A549 (cell line): ENCODE data around the gene MAP3K9. TPM values are rescaled to one million over a fixed set of nuclear protein-coding genes. Genes with fewer than 3 reads are reported as not detected.
A peak's percentile ranks its signal among the peaks of the same experiment; 100 is the strongest.

Experiments used
- ATAC-seq, 2 experiments: fragments of 200-7000 bp in 1 of 2; fragments of >200 bp in 1 of 2; cut with Nextera tagmentation in 1 of 2; cut with Tn5 transposase in 1 of 2; 3 replicates each; pipeline versions ENCODE4 v1.8.0 to v1.9.1; 2018 to 2020; ENCODE audit warnings: mild to moderate bottlenecking in 1 of 2, moderate library complexity in 1 of 2
- CTCF ChIA-PET: fragments of 300-600 bp; sonication (Branson Sonifier 250); formaldehyde crosslinking; extraction: SDS; loops from one replicate; lab custom pipeline; 2021; ENCODE audit warnings: antibody characterized with exemption, inconsistent platforms; lab: Yijun Ruan, JAX
- POLR2A ChIA-PET: fragments of 350-600 bp; formaldehyde crosslinking; extraction: SDS; loops from one replicate; lab custom pipeline; 2021; ENCODE audit warnings: antibody characterized with exemption, inconsistent platforms; lab: Yijun Ruan, JAX
- DNase-seq, 2 experiments: peaks; one replicate each; pipeline versions ENCODE4 v3.0.0 to v3.0.0-alpha.2; 2011 to 2016; ENCODE audit warnings: low read depth in 1 of 2, low spot score in 1 of 2
- FAIRE-seq: peaks from 2 replicates; lab custom pipeline; 2011; peaks lifted over from hg19 to GRCh38; lab: Jason Lieb, UNC
- H3K27ac ChIP-seq, 2 experiments: fragments of >200 bp; sonication (Bioruptor Twin); formaldehyde crosslinking; 3 replicates each; pipeline ENCODE4 v1.5.1; 2016 to 2017
- H3K4me1 ChIP-seq: fragments of >200 bp; sonication (Bioruptor Twin); formaldehyde crosslinking; 3 replicates; pipeline ENCODE4 v1.6.1; 2016
- H3K4me2 ChIP-seq: fragments of >200 bp; sonication (Bioruptor Twin); formaldehyde crosslinking; 3 replicates; pipeline ENCODE4 v1.6.1; 2016
- H3K4me3 ChIP-seq: fragments of >200 bp; sonication (Bioruptor Twin); formaldehyde crosslinking; 3 replicates; pipeline ENCODE4 v1.5.1; 2016
- H3K9me3 ChIP-seq: fragments of >200 bp; sonication (Bioruptor Twin); formaldehyde crosslinking; 3 replicates; pipeline ENCODE4 v1.6.1; 2016
- BHLHE40 ChIP-seq: IDR thresholded peaks from 2 replicates; pipeline ENCODE4 v1.6.1; 2012; ENCODE audit warnings: low read depth, low read length, inconsistent platforms
- CBX2 ChIP-seq: fragments of 200-600 bp; sonication (generic); IDR thresholded peaks from 2 replicates; pipeline ENCODE4 v1.6.1; 2016; ENCODE audit warnings: low read depth, mild to moderate bottlenecking, borderline replicate concordance
- CHD2 ChIP-seq: fragments of 150-350 bp; IDR thresholded peaks from 2 replicates; pipeline ENCODE4 v1.6.1; 2014; ENCODE audit warnings: low read length; ENCODE audit not compliant: partially characterized antibody
- CHD4 ChIP-seq: fragments of 200-600 bp; sonication (generic); IDR thresholded peaks from 2 replicates; pipeline ENCODE4 v1.6.1; 2016; ENCODE audit warnings: antibody characterized with exemption, mild to moderate bottlenecking, borderline replicate concordance
- EHF ChIP-seq: fragments of 250-450 bp; sonication (Bioruptor Pico); IDR thresholded peaks from 2 replicates; pipeline ENCODE4 v1.5.0; 2020; ENCODE audit warnings: mild to moderate bottlenecking
- EHMT2 ChIP-seq: fragments of 200-600 bp; sonication (generic); IDR thresholded peaks from 2 replicates; pipeline ENCODE4 v1.6.1; 2016; ENCODE audit warnings: antibody characterized with exemption, low read depth, mild to moderate bottlenecking, moderate library complexity
- ESRRA ChIP-seq: fragments of 150-350 bp; IDR thresholded peaks from 2 replicates; pipeline ENCODE4 v1.6.1; 2014; ENCODE audit warnings: mild to moderate bottlenecking, low read length, borderline replicate concordance
- FOSL2 ChIP-seq, 2 experiments: fragments of 450-650 bp in 1 of 2; fragments of >200 bp in 1 of 2; sonication (Bioruptor Twin) in 1 of 2; formaldehyde crosslinking; IDR thresholded peaks; 2 replicates each; pipeline versions ENCODE4 v1.5.0 to v1.6.1; 2016 to 2020; ENCODE audit warnings: mild to moderate bottlenecking in 1 of 2, moderate library complexity in 1 of 2
- HDAC2 ChIP-seq: fragments of 200-600 bp; sonication (generic); IDR thresholded peaks from 2 replicates; pipeline ENCODE4 v1.6.1; 2016
- HEYL ChIP-seq: fragments of 250-450 bp; sonication (Bioruptor Pico); IDR thresholded peaks from 2 replicates; pipeline ENCODE4 v1.8.0; 2021; ENCODE audit warnings: mild to moderate bottlenecking, moderate library complexity
- HOXB13 ChIP-seq: fragments of 250-450 bp; sonication (Bioruptor Pico); IDR thresholded peaks from 2 replicates; pipeline ENCODE4 v1.5.0; 2020; ENCODE audit warnings: low read depth, mild to moderate bottlenecking, moderate library complexity
- HOXB5 ChIP-seq: fragments of 250-450 bp; sonication (Bioruptor Pico); IDR thresholded peaks from 2 replicates; pipeline ENCODE4 v1.5.0; 2020; ENCODE audit warnings: mild to moderate bottlenecking, moderate library complexity
- JUN ChIP-seq, 2 experiments: fragments of >200 bp; sonication (Bioruptor Twin); formaldehyde crosslinking; IDR thresholded peaks; 2 replicates in 1 of 2; 3 replicates in 1 of 2; pipeline ENCODE4 v1.6.1; 2016 to 2017
- KDM1A ChIP-seq: fragments of 200-600 bp; sonication (generic); IDR thresholded peaks from 2 replicates; pipeline ENCODE4 v1.6.1; 2016; ENCODE audit warnings: low read depth, mild to moderate bottlenecking
- KDM5A ChIP-seq: fragments of 200-600 bp; sonication (generic); IDR thresholded peaks from 2 replicates; pipeline ENCODE4 v1.6.1; 2016; ENCODE audit warnings: antibody characterized with exemption, mild to moderate bottlenecking
- NFE2L2 ChIP-seq: fragments of 150-350 bp; conservative IDR thresholded peaks from 2 replicates; pipeline ENCODE4 v1.6.1; 2014; ENCODE audit warnings: low read length
- PHF8 ChIP-seq: fragments of 200-600 bp; sonication (generic); IDR thresholded peaks from 2 replicates; pipeline ENCODE4 v1.6.1; 2016; ENCODE audit warnings: low read depth, mild to moderate bottlenecking, antibody characterized with exemption, moderate library complexity, borderline replicate concordance
- POLR2A ChIP-seq: IDR thresholded peaks from 2 replicates; pipeline ENCODE4 v1.6.1; 2012; ENCODE audit warnings: mild to moderate bottlenecking, low read length
- RAD21 ChIP-seq, 2 experiments: fragments of >200 bp in 1 of 2; sonication (Bioruptor Twin) in 1 of 2; formaldehyde crosslinking in 1 of 2; IDR thresholded peaks in 1 of 2; conservative IDR thresholded peaks in 1 of 2; 2 replicates in 1 of 2; 3 replicates in 1 of 2; pipeline ENCODE4 v1.6.1; 2012 to 2018; ENCODE audit warnings: inconsistent platforms in 1 of 2
- RARB ChIP-seq: fragments of 250-450 bp; sonication (Bioruptor Pico); IDR thresholded peaks from 2 replicates; pipeline ENCODE4 v1.8.0; 2021; ENCODE audit warnings: mild to moderate bottlenecking, moderate library complexity
- RCOR1 ChIP-seq: fragments of 150-350 bp; IDR thresholded peaks from 2 replicates; pipeline ENCODE4 v1.6.1; 2014; ENCODE audit warnings: antibody characterized with exemption, low read length, low read depth
- SMC3 ChIP-seq: fragments of >200 bp; sonication (Bioruptor Twin); formaldehyde crosslinking; IDR thresholded peaks from 3 replicates; pipeline ENCODE4 v1.6.1; 2018; ENCODE audit warnings: inconsistent platforms
- TP53 ChIP-seq: fragments of 250-450 bp; sonication (Bioruptor Pico); IDR thresholded peaks from 2 replicates; pipeline ENCODE4 v1.5.0; 2021; ENCODE audit warnings: mild to moderate bottlenecking, moderate library complexity
- ZC3H11A ChIP-seq: fragments of 450-650 bp; IDR thresholded peaks from 2 replicates; pipeline ENCODE4 v1.6.1; 2014; ENCODE audit warnings: antibody characterized with exemption, mild to moderate bottlenecking
- ZNF302 ChIP-seq: fragments of 250-450 bp; sonication (Bioruptor Pico); IDR thresholded peaks from 2 replicates; pipeline ENCODE4 v1.9.0; 2021; ENCODE audit warnings: inconsistent platforms, mild to moderate bottlenecking, moderate library complexity
- ZSCAN20 ChIP-seq: fragments of 250-450 bp; sonication (Bioruptor Pico); IDR thresholded peaks from 2 replicates; pipeline ENCODE4 v1.8.0; 2022; ENCODE audit warnings: mild to moderate bottlenecking, moderate library complexity
- WGBS: methylation state at CpG from one replicate; pipeline ENCODE4 v1.1.6; 2017; ENCODE audit errors: missing lambda C conversion rate; 5-methylcytosine and 5-hydroxymethylcytosine counted together
- polyA plus RNA-seq, 4 experiments: library from polyadenylated mRNA; depleted of rRNA in 3 of 4; stranded (reverse); fragments of >200 nt; fragmentation: RNase III in 1 of 4; extraction: RNeasy Plus Mini Kit Qiagen cat#74134 plus additional on column Dnase treatment in 1 of 4; gene quantifications; 2 replicates in 3 of 4; 3 replicates in 1 of 4; pipeline ENCODE4 v1.2.3, GENCODE V29; 2011 to 2017
- TF ChIP-seq, protein P1 (sequence below): fragments of >200 bp; sonication (Bioruptor Twin); formaldehyde crosslinking; IDR thresholded peaks from 3 replicates; pipeline ENCODE4 v1.5.1; 2016
- TF ChIP-seq, protein P2 (sequence below): IDR thresholded peaks from 2 replicates; pipeline ENCODE4 v1.6.1; 2012
- TF ChIP-seq, protein P3 (sequence below): fragments of 150-350 bp; IDR thresholded peaks from 2 replicates; pipeline ENCODE4 v1.6.1; 2014; ENCODE audit warnings: low read depth, mild to moderate bottlenecking, low read length
- TF ChIP-seq, protein P4 (sequence below): fragments of >200 bp; sonication (Bioruptor Twin); formaldehyde crosslinking; IDR thresholded peaks from 2 replicates; pipeline ENCODE4 v1.6.1; 2016

Gene MAP3K9
- polyA plus RNA-seq, 2 of the 4 experiments (the other 2 are of a cell fraction): 5.3 to 8.5 TPM

DNA sequence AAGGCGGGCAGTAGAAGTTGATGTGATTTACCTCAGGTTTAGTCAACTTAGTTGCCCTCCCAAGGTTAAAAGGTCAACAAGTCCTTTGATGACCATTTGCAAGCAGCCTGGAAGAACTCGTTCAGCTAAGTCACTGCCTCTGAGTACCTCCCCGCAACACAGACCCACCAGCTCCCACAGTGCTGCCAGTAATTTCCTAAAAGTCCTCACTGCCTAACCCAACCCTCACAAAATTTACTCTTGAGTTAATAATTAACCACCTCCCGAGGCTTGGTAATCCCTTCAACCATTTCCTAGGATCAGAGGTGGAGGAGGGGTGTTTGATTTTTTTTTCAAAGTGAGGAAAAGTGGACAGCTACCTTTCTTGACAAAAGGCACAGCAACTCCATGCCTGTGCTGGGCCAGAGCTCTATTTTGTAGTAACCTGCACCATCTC lies 55.8 kb downstream of the MAP3K9 start (continued):
- TF ChIP-seq, protein P1, sequence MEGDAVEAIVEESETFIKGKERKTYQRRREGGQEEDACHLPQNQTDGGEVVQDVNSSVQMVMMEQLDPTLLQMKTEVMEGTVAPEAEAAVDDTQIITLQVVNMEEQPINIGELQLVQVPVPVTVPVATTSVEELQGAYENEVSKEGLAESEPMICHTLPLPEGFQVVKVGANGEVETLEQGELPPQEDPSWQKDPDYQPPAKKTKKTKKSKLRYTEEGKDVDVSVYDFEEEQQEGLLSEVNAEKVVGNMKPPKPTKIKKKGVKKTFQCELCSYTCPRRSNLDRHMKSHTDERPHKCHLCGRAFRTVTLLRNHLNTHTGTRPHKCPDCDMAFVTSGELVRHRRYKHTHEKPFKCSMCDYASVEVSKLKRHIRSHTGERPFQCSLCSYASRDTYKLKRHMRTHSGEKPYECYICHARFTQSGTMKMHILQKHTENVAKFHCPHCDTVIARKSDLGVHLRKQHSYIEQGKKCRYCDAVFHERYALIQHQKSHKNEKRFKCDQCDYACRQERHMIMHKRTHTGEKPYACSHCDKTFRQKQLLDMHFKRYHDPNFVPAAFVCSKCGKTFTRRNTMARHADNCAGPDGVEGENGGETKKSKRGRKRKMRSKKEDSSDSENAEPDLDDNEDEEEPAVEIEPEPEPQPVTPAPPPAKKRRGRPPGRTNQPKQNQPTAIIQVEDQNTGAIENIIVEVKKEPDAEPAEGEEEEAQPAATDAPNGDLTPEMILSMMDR: no peak
- TF ChIP-seq ESRRA (0 out of 2 replicates have a peak, but pooled peaks have one; percentile 37), JUN (IDR thresholded peaks at IDR 0.05) (peak; percentile 46 to 68; a peak in 2 of 5 replicates), TP53 (CRISPR knock-in tag) (no peak), CHD4 (no peak), ZC3H11A (no peak), POLR2A (no peak)
- TF ChIP-seq, all 56 proteins: peak for 8

DNA sequence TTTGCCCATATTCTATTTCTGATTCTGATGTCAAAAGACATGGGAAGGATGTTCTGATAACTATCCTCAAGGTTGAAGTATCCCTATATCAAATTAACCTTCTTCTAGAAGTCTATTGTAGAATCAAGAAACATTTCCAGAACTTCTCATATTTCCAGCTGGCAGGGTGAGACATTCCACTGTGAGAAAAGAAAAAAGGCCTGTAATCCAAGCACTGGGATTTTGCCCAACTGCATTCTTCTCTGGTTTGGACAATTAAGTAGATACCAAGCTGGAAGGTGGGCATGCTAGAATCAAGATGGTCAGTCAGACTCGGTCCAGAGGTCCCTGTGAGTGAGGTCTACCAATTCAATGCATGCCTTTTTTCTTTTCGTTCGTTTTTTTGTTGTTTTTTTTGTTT lies 60.9 kb downstream of the MAP3K9 start:
- DNase-seq (no peak), FAIRE-seq (no peak), ATAC-seq (no peak)
- CTCF ChIA-PET: interaction anchor here (0.6 kb wide), 1 partner anchor 126 kb away, joined by 4 read pairs; no protein-coding TSS in a partner anchor
- Histone ChIP-seq H3K9me3 (no peaks in the 10 kb centered on the region), H3K4me1 (peaks cover 14% of the 10 kb centered on the region), H3K27ac (no peak overlapping the region), H3K4me2 (no peak overlapping the region), H3K4me3 (no peak overlapping the region)
- WGBS: 78% methylated on average over 3 of the region's 3 CpGs
- POLR2A ChIA-PET: no interaction called here
- TF ChIP-seq CHD4 (no peak), HOXB5 (CRISPR knock-in tag) (no peak), ZSCAN20 (CRISPR knock-in tag) (no peak), CBX2 (no peak), BHLHE40 (no peak), POLR2A (no peak), FOSL2 (IDR thresholded peaks at IDR 0.05) (no peak), FOSL2 (CRISPR knock-in tag; IDR thresholded peaks at IDR 0.05) (no peak), HDAC2 (no peak), ZNF302 (no peak), NFE2L2 (no peak), ESRRA (no peak), KDM1A (no peak), CHD2 (no peak), TP53 (CRISPR knock-in tag) (no peak), HEYL (CRISPR knock-in tag) (no peak), ZC3H11A (no peak)

DNA sequence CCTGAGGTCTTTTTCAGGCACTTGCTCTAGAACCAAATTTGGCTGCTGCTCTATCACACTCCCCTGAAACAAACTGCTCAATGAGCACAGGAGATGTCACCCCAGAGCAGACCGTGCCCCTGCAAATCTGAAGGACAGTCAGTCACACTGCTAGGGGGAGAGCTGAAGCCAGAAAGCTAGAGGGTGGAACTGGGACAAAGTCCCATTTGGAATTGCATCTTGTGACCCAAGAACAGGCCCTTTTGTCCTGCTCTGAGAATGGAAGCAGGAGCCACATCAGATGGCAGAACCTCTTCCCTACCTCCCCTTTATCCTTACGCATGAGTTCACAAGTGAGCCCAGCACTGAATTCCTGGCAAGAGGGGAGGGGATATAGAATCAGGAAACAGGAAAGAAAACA lies 64.7 kb downstream of the MAP3K9 start:
- H3K9me3 ChIP-seq: no peaks in the 10 kb centered on the region
- no peak overlapping the region for H3K4me2 ChIP-seq
- no peak for FAIRE-seq
- peak overlapping the region in 1 of 2 experiments; percentile 39; a peak in 1 of 6 replicates for H3K27ac ChIP-seq
- ATAC-seq: no peak
- H3K4me3 ChIP-seq: no peak overlapping the region
- 95% methylated on average over 2 of the region's 2 CpGs for whole genome bisulfite sequencing
- ChIA-PET CTCF (interaction anchor here (1.9 kb wide), 1 partner anchor 9 kb away, joined by 8 read pairs; no protein-coding TSS in a partner anchor), POLR2A (no interaction called here)
- no peak for DNase-seq
- H3K4me1 ChIP-seq: no peaks in the 10 kb centered on the region
- TF ChIP-seq, protein P2, sequence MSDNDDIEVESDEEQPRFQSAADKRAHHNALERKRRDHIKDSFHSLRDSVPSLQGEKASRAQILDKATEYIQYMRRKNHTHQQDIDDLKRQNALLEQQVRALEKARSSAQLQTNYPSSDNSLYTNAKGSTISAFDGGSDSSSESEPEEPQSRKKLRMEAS: no peak
- TF ChIP-seq PHF8 (no peak), TP53 (CRISPR knock-in tag) (no peak), JUN (IDR thresholded peaks at IDR 0.05) (no peak), BHLHE40 (no peak), CHD4 (no peak), RCOR1 (no peak), KDM5A (no peak), RARB (CRISPR knock-in tag) (no peak), EHMT2 (no peak), EHF (no peak), HOXB13 (CRISPR knock-in tag) (no peak), RAD21 (conservative IDR thresholded peaks at IDR 0.05 in 1 of 2, IDR thresholded peaks at IDR 0.05 in 1 of 2) (no peak), SMC3 (no peak), FOSL2 (IDR thresholded peaks at IDR 0.05) (no peak), FOSL2 (CRISPR knock-in tag; IDR thresholded peaks at IDR 0.05) (no peak)
- TF ChIP-seq, protein P3, sequence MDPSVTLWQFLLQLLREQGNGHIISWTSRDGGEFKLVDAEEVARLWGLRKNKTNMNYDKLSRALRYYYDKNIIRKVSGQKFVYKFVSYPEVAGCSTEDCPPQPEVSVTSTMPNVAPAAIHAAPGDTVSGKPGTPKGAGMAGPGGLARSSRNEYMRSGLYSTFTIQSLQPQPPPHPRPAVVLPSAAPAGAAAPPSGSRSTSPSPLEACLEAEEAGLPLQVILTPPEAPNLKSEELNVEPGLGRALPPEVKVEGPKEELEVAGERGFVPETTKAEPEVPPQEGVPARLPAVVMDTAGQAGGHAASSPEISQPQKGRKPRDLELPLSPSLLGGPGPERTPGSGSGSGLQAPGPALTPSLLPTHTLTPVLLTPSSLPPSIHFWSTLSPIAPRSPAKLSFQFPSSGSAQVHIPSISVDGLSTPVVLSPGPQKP: no peak
- TF ChIP-seq, protein P4, sequence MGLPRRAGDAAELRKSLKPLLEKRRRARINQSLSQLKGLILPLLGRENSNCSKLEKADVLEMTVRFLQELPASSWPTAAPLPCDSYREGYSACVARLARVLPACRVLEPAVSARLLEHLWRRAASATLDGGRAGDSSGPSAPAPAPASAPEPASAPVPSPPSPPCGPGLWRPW: no peak
- TF ChIP-seq, protein P1: no peak
